ENCODE measurements around the gene MACROD2.

The MACROD2 gene

GRCh38 chr20:16051968-16052367 is 2056.7 kb downstream of the MACROD2 start:
- no peak for DNase-seq (ENCODE audit: extremely low read depth, low read depth)
- no peak overlapping the region for H3K4me3 ChIP-seq (replicated peaks; ENCODE audit: low read depth, low read length)
- no peak for TF ChIP-seq CTCF (IDR thresholded peaks at IDR 0.05; ENCODE audit: low read depth, low read length, missing control alignments)

GRCh38 chr20:16052456-16052855 is 2057.1 kb downstream of the MACROD2 start:
- H3K4me3 ChIP-seq (replicated peaks; ENCODE audit: low read depth, low read length): no peak overlapping the region
- TF ChIP-seq CTCF (IDR thresholded peaks at IDR 0.05; ENCODE audit: low read depth, low read length, missing control alignments): no peak
- DNase-seq (ENCODE audit: extremely low read depth, low read depth): no peak

GRCh38 chr20:16054985-16055384 is 2059.7 kb downstream of the MACROD2 start:
- no peak for DNase-seq (ENCODE audit: extremely low read depth, low read depth)
- no peak overlapping the region for H3K4me3 ChIP-seq (replicated peaks; ENCODE audit: low read depth, low read length)
- TF ChIP-seq CTCF (IDR thresholded peaks at IDR 0.05; ENCODE audit: low read depth, low read length, missing control alignments): no peak

- TF ChIP-seq CTCF (IDR thresholded peaks at IDR 0.05; ENCODE audit: low read depth, low read length, missing control alignments): no peak
- no peak overlapping the region for H3K4me3 ChIP-seq (replicated peaks; ENCODE audit: low read depth, low read length)
- DNase-seq (ENCODE audit: extremely low read depth, low read depth): no peak
Measured at GRCh38 chr20:16057651-16058050, 2062.3 kb downstream of the MACROD2 start.

GRCh38 chr20:16058268-16058667 is 2063.0 kb downstream of the MACROD2 start:
- H3K4me3 ChIP-seq (replicated peaks; ENCODE audit: low read depth, low read length): no peak overlapping the region
- no peak for TF ChIP-seq CTCF (IDR thresholded peaks at IDR 0.05; ENCODE audit: low read depth, low read length, missing control alignments)
- DNase-seq (ENCODE audit: extremely low read depth, low read depth): no peak

GRCh38 chr20:16059841-16060240 is 2064.5 kb downstream of the MACROD2 start:
- no peak for DNase-seq (ENCODE audit: extremely low read depth, low read depth)
- no peak for TF ChIP-seq CTCF (IDR thresholded peaks at IDR 0.05; ENCODE audit: low read depth, low read length, missing control alignments)
- no peak overlapping the region for H3K4me3 ChIP-seq (replicated peaks; ENCODE audit: low read depth, low read length)

- no peak overlapping the region for H3K4me3 ChIP-seq (replicated peaks; ENCODE audit: low read depth, low read length)
- no peak for DNase-seq (ENCODE audit: extremely low read depth, low read depth)
- no peak for TF ChIP-seq CTCF (IDR thresholded peaks at IDR 0.05; ENCODE audit: low read depth, low read length, missing control alignments)
Measured at GRCh38 chr20:16061351-16061750, 2066.0 kb downstream of the MACROD2 start.

Measured in HFF-Myc (cell line).